ENCODE data around the gene C5orf58.

DNA sequence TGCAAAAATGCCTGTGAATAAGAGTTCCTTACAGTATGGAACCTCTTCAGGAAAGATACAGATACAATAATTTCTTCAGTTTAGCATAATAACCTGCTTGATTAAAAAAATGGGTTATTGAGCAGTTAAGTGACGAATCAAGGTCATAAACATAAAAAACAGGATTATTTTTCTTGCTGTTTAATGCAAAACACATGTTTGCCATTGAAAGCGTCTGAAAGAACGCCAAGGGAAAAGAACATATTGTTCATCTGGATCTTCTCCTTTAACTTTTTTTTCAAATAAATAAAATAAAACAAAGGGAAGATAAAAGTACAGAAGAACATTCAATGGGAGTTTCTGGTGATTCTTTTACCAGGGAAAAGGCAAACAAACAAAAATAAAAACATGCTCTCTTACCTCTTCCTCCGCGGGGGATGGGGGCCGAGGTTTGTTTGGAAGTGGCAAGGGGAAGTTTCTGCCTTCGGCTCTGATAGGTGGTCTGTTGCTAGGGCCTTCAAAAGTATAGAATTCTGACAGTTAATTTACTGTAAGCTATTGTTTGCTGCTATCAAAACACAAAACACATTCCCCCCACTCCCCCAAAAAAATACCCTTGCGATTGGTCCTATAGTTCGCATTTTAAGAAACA, 20.1 kb downstream of the C5orf58 start:
- TF ChIP-seq CTCF (IDR thresholded peaks at IDR 0.05; ENCODE audit: low read length), result no peak
- no peak for TF ChIP-seq EZH2 (optimal IDR thresholded peaks at IDR 0.05; ENCODE audit: low read depth, low read length)
